ENCODE data around the gene CTH. TPM values are rescaled to one million over a fixed set of nuclear protein-coding genes. Genes with fewer than 3 reads are reported as not detected.

CTH gene
- total and polyA plus RNA-seq, 2 experiments from 2014 or later: 31.0 to 34.3 TPM

GRCh38 chr1:70392626-70393025 is 18.4 kb upstream of the CTH start:
- ATAC-seq (no peak), DNase-seq (ENCODE audit: low spot score) (no peak)
- Histone ChIP-seq H2AFZ (no peak overlapping the region), H3K9me2 (ENCODE audit: insufficient read depth) (no peaks in the 10 kb centered on the region), H3K4me3 (no peak overlapping the region), H3K36me3 (ENCODE audit: insufficient read depth) (no peaks in the 10 kb centered on the region), H3F3A (replicated peaks; ENCODE audit: low read depth) (no peaks in the 10 kb centered on the region), H4K20me1 (replicated peaks; ENCODE audit: insufficient read depth) (no peaks in the 10 kb centered on the region), H3K79me2 (replicated peaks; ENCODE audit: insufficient read depth) (no peaks in the 10 kb centered on the region), H3K4me2 (no peak overlapping the region), H3K27ac (ENCODE audit: low read depth) (no peak overlapping the region), H3K27me3 (ENCODE audit: insufficient read depth) (no peaks in the 10 kb centered on the region), H3K4me1 (ENCODE audit: insufficient read depth) (no peaks in the 10 kb centered on the region)
- H3K27ac Mint-ChIP-seq: no peak overlapping the region
- TF ChIP-seq REST (IDR thresholded peaks at IDR 0.05; ENCODE audit: unreplicated experiment): no peak
- no peak for TF ChIP-seq ZNF114 (CRISPR knock-in tag; IDR thresholded peaks at IDR 0.05)
- no peak for TF ChIP-seq CTCF (conservative IDR thresholded peaks at IDR 0.05; ENCODE audit: low read depth in 2 of 2)
- TF ChIP-seq NANOG (IDR thresholded peaks at IDR 0.05; ENCODE audit: borderline replicate concordance): no peak
- TF ChIP-seq EZH2phosphoT487 (IDR thresholded peaks at IDR 0.05; ENCODE audit: unreplicated experiment): no peak
- TF ChIP-seq CREB1 (CRISPR knock-in tag; IDR thresholded peaks at IDR 0.05; ENCODE audit: low read depth): no peak
- no peak for TF ChIP-seq ETS1 (IDR thresholded peaks at IDR 0.05)
- TF ChIP-seq JUNB (IDR thresholded peaks at IDR 0.05; ENCODE audit: unreplicated experiment): no peak
- H3K4me1 Mint-ChIP-seq: no peaks in the 10 kb centered on the region
- H3K36me3 Mint-ChIP-seq (ENCODE audit: low read depth): no peaks in the 10 kb centered on the region
- H3K27me3 Mint-ChIP-seq (ENCODE audit: insufficient read depth, low read depth, poor library complexity): peaks cover 9% of the 10 kb centered on the region
- H3K9me3 Mint-ChIP-seq: no peaks in the 10 kb centered on the region
- H3K4me3 Mint-ChIP-seq: no peak overlapping the region

GRCh38 chr1:70396607-70397006 is 14.5 kb upstream of the CTH start:
- H3K4me1 ChIP-seq (ENCODE audit: insufficient read depth): no peaks in the 10 kb centered on the region
- H3K4me3 Mint-ChIP-seq: no peak overlapping the region
- H4K20me1 ChIP-seq (replicated peaks; ENCODE audit: insufficient read depth): no peaks in the 10 kb centered on the region
- no peaks in the 10 kb centered on the region for H3K79me2 ChIP-seq (replicated peaks; ENCODE audit: insufficient read depth)
- H3K27ac ChIP-seq (ENCODE audit: low read depth): no peak overlapping the region
- H3K9me2 ChIP-seq (ENCODE audit: insufficient read depth): no peaks in the 10 kb centered on the region
- ATAC-seq: no peak
- peaks cover 10% of the 10 kb centered on the region for H3K27me3 Mint-ChIP-seq (ENCODE audit: insufficient read depth, low read depth, poor library complexity)
- no peak overlapping the region for H3K4me3 ChIP-seq
- no peak overlapping the region for H3K4me2 ChIP-seq
- H3F3A ChIP-seq (replicated peaks; ENCODE audit: low read depth): no peaks in the 10 kb centered on the region
- H3K27me3 ChIP-seq (ENCODE audit: insufficient read depth): no peaks in the 10 kb centered on the region
- no peaks in the 10 kb centered on the region for H3K9me3 Mint-ChIP-seq
- no peak overlapping the region for H3K27ac Mint-ChIP-seq
- no peaks in the 10 kb centered on the region for H3K36me3 ChIP-seq (ENCODE audit: insufficient read depth)
- no peak for DNase-seq (ENCODE audit: low spot score)
- no peak overlapping the region for H2AFZ ChIP-seq
- no peaks in the 10 kb centered on the region for H3K4me1 Mint-ChIP-seq
- H3K36me3 Mint-ChIP-seq (ENCODE audit: low read depth): no peaks in the 10 kb centered on the region
- TF ChIP-seq STAT1 (IDR thresholded peaks at IDR 0.05; ENCODE audit: unreplicated experiment) (no peak), REST (IDR thresholded peaks at IDR 0.05; ENCODE audit: unreplicated experiment) (no peak), ZNF114 (CRISPR knock-in tag; IDR thresholded peaks at IDR 0.05) (no peak), EZH2 (IDR thresholded peaks at IDR 0.05; ENCODE audit: low read depth, unreplicated experiment) (no peak), CTCF (conservative IDR thresholded peaks at IDR 0.05; ENCODE audit: low read depth in 2 of 2) (no peak), EZH2phosphoT487 (IDR thresholded peaks at IDR 0.05; ENCODE audit: unreplicated experiment) (no peak), POLR2AphosphoS5 (IDR thresholded peaks at IDR 0.05; ENCODE audit: low read depth) (no peak), CREB1 (CRISPR knock-in tag; IDR thresholded peaks at IDR 0.05; ENCODE audit: low read depth) (no peak)

Data from GM23338 (cell line).